Limb (tissue), 2 donors: ENCODE data around the gene LHFPL5.

Experiments used
- DNase-seq, 2 donors: peaks; one replicate each; pipeline ENCODE4 v3.0.0-alpha.2; 2016; ENCODE audit errors: extremely low spot score in 2 of 2

Gene LHFPL5

GRCh38 chr6:35804996-35805736, at the start of gene LHFPL5:
TSS of gene LHFPL5 (plus strand) at chr6:35805352. CDS start at chr6:35805671, 319 bp downstream.
- peak; percentile 45 to 85 for DNase-seq

GRCh38 chr6:35757456-35758123, 47.6 kb upstream of the LHFPL5 start:
- no peak for DNase-seq

DNA sequence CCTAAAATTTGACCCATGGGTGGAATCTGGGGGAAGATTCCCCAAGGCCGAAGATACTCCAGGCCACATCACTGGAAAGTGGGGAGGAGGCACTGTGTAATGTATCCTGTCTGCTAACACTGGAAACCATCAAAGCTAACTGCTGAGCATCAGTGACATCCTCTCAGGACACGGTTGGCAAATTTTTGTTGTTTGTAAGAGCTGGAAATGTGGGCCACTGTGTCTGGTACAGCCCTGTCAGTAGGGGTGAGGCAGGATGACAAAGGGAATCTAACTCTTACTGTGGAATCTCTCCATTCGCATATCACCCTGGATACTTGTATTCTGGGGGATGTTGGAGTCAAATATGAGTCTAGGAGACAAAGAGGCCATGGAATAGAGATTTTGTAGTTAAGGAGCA, 45.7 kb upstream of the LHFPL5 start:
- DNase-seq, result no peak

DNA sequence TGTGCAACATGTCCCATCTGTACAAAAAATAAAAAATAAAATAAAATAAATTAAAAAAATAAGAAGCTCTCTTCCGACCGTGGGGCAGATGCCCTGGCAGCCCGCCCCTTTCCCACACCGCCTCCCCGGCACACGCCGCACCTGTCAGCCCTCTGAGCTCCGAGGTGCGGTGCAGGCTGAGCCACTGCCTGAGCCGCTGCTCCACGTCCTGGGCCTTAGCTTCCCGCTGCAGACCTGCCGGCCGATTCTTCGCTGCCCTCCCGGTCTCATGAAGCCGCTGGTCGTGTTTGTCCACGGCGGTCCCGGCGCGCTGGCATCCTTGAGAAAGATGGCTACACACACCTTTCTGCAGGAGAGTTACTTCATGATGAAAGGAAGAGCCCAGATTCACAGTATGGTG, 39.4 kb upstream of the LHFPL5 start:
- DNase-seq, result no peak

GRCh38 chr6:35769211-35769610, 35.9 kb upstream of the LHFPL5 start:
- no peak for DNase-seq

GRCh38 chr6:35771343-35771627, 33.9 kb upstream of the LHFPL5 start:
- DNase-seq, result no peak

DNA sequence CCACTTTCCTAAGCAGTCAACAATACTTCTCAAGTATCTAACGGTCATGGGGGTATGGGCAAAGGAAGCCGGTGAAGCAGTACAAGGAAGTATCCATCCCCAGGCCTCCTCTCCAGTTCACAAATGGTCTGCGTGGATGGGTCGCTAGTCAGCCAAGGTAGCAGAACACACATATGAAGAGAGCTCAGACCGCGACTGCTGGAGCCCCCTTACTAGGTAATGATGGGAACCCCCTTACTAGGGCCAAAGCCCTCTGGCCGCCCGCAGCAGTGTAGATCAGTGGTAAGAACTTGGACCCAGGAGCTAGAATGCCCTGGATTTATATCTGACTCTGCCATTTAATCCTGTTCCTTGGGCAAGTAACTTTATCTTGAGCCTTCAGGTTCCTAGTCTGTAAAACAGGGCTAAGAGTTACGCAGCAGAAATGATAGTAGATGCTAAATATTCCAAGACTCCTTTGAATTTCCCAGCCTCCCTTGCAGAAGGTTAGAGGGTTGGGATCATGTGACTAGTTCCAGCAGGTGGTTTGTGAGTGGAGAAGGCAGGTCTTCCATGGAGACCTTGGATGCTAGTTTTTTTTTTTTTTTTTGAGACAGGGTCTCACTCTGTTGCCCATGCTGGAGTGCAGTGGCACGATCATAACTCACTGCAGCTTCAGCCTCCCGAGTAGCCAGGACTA, 30.9 kb upstream of the LHFPL5 start:
- DNase-seq, result no peak

DNA sequence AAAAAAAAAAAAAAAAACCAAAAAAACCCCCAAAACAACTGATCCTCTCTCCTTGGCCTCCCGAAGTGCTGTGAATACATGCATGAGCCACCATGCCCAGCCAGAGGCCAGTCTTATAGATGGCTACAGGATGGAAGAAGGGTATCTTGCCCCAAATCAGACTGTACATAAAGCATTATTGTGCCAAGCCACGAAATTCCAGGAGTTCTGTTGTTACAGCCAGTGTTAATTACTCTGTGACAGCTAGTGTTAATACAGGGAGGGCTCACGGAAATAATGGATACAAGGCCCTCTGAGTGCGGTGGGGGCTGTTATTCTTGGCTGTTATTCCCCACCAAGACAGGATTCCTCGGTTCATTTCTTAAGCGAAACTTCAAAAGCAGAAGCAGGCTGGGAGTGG, 30.1 kb upstream of the LHFPL5 start:
- DNase-seq, result no peak

DNA sequence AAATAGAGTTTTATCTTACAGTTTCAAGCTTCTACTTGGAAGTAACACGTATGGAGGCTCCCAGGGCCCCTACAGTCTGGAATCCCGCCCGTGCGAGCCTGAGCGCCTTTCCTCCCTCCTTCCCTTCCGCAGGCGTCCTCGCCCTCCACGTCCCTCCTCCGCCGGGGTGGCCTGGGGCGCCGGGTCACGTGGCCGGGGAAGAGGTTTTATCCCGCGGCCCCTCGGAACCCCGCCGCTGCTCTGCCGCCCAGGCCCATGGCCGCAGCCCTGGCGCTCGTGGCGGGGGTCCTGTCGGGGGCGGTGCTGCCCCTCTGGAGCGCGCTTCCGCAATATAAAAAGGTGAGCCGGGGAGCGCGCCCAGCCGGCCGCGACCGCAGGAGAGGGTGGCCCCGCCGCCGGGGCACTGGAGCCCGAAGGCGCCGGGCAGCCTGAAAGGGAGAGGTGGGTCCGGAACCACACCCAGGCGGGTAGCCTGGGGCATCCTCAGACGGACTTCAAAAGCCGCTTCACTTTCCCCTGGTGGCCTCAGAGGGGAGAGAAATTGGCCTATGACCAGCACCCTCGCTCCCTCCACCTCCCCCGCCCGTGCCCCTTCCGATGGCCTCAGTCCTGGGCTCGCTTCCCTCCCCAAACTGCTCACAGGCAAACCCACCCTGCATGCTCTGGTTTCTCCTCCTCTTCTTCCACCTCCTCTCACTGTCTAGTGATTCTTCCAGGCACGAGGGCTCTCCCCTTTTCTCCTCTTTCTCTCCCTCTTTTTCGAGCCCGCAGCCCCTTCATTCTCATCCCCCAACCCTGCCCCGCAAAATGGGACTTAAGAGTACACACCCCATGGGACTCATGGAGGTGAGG, 28.6 kb upstream of the LHFPL5 start, which contains the start of gene CLPSL2:
Gene CLPSL2, plus strand, starts transcription at position 235 of the 852 bp plus-strand sequence. Its CDS starts 21 bp downstream, at position 256.
- DNase-seq, result peak in 1 of 2 donors; percentile 59

DNA sequence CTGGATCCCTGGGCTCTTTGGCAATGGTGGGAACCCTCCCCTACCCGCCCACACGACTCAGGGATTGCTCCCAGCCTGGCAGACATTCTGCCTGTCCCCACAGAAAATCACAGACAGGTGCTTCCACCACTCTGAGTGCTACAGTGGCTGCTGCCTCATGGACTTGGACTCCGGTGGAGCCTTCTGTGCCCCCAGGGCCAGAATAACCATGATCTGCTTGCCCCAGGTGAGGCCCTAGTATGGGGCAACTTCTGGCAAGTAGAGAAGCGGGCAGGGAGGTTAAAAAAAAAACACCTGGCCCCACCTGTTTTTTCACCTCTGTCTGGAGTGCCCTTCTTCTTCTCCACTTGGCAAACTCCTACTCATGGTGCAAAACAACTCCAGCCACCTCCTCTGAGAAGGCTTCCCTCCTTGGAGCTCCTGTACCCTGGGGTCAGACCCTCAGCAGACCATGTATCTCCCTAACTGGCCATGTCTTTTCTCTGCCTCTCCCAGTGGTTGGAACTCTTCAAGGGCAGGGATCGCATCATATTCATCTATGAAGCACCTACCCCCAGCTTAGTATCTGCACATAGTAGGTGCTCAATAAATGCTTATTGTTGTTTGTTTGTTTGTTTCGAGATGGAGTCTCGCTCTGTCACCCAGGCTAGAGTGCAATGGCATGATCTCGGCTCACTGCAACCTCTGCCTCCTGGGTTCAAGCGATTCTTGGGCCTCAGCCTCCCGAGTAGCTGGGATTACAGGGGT, 27.6 kb upstream of the LHFPL5 start:
- DNase-seq, result no peak

DNA sequence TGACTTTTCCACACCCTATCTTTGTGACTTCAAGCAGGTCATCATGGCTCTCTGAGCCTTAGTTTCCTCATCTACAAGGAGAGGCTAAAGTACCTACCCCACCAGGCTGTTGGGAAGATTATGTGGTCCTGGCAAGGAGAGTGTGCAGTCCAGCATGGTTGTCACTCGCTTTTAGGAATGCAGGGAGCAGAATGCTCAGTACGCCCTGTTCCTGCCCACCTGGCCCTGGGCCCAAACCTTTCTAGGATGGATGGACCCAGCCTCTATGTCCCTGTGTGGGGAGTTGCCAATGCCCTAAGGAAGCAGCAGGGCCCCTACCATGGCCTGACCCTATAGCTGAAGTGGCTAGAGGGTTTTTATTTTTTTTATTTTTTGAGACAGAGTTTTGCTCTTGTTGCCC, 26.7 kb upstream of the LHFPL5 start:
- DNase-seq, result no peak

GRCh38 chr6:35780719-35781118, 24.4 kb upstream of the LHFPL5 start, which contains the start of gene CLPSL1:
TSS of gene CLPSL1 (plus strand) at chr6:35781019. CDS start at chr6:35781111, 92 bp downstream.
- DNase-seq, result no peak

DNA sequence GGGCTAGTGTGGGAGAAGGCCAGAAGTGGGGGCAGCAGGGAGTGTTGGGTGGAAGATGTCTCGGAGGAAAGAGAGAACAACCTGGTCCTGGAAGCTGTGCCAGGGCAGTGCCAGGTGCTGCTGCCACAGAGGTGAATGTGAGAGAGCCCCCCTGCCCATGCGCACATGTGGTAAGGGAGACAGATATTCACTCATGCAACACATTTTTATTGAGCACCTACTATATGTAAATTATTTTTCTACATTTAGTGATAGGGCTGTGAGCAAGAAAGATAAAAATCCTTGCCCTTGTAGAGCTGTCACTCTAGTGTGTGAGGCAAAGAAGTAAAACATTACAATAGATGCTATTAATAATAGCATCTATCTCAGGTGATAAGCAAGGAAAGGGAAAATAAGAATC, 23.9 kb upstream of the LHFPL5 start:
- DNase-seq, result no peak

- no peak for DNase-seq
These were observed 22.7 kb upstream of the LHFPL5 start for GRCh38 chr6:35782424-35782823.

DNA sequence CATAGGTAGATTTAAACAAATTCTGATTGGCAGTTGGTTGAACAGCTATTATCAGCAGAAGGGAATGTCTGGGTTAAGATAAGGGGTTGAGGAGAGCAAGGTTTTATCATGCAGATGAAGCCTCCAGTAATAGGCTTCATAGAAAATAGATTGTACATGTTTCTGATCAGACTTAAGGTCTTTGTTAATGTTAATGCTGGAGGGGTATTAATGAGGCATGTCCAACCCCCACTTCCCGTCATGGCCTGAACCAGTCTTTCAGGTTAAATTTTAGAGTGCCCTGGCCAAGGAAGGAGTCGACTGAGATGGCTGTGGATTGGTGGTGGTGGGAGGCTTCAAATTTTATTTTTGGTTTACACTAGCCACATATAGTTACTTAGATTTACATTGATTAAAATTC, 21.0 kb upstream of the LHFPL5 start:
- no peak for DNase-seq

- no peak for DNase-seq
These were observed 18.9 kb upstream of the LHFPL5 start for GRCh38 chr6:35786272-35786671.

- no peak for DNase-seq
These were observed 18.3 kb upstream of the LHFPL5 start for GRCh38 chr6:35786810-35787209.

DNA sequence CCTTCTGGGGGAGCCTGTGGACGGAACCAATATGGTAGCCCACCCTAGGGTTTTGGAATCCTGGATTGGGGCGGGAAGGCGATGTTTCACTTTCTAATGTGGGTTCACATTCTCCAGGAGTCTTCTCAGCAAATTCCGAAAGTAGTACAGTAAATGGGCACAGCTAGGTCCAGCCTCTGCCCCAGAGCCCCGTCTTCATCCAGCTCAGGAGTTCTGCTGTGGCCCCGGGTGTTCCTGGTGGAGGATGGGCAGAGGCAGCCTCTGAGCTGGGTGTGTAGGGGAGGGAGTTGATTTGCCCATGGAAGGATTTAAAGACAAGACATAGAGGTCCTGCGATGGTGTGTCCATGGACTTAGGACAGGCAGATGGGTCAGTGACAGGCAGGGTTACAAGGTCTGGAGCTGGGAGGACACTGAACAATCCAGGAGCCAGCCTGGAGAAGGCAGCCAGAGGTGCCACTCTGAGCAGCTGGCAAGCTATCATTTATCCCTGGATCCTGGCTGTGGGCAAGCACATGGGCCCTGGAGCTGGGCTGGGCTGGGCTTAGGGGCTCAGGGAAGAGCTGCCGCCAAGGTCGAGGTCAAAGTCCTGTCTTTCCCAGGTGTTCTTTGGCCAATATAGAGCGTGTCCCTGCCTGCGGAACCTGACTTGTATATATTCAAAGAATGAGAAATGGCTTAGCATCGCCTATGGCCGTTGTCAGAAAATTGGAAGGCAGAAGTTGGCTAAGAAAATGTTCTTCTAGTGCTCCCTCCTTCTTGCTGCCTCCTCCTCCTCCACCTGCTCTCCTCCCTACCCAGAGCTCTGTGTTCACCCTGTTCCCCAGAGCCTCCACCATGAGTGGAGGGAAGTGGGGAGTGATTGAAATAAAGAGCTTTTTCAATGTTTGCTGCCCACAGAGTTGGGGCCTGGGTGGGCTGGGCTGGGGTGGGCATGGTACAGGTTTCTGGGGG, 17.6 kb upstream of the LHFPL5 start:
- DNase-seq, result no peak

DNA sequence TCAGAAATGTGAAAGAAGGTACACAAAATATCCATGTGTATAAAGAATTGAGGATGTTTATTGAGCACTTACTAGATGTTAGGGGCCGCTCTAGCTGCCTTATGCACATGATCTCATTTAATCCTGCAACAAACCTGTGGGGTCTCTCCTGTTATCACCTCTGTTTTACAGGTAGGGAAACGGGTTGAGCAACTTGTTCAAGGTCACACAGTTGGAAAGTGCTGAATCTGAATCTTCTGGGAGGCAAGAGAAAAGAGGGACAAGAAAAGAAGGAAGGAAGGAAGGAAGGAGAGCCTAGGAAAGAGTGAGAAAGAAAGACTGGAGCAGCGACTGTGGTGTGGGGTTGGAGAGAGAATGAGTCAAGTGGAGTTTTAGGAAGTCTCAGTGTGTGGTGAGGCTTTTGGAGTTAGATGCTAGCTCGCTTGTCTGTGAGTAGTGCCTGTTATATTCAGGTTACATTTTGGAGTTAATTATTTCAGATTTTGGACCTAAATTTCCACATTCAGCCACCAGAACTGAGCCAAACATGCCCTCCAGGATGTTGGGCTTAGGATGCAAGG, 16.6 kb upstream of the LHFPL5 start:
- DNase-seq, result no peak
